Neutrophil (primary cell): ENCODE results near the gene DLGAP3.

Source experiments
- H3K27ac ChIP-seq: fragments of 200-600 bp; sonication (generic); 2 replicates; pipeline ENCODE4 v1.5.1; 2016; ENCODE audit warnings: mild to moderate bottlenecking, moderate library complexity
- H3K27me3 ChIP-seq: fragments of 200-600 bp; sonication (generic); 2 replicates; pipeline ENCODE4 v1.6.0; 2016; ENCODE audit warnings: mild to moderate bottlenecking
- H3K36me3 ChIP-seq: fragments of 200-600 bp; sonication (generic); 2 replicates; pipeline ENCODE4 v1.5.1; 2017
- H3K4me1 ChIP-seq, 2 experiments: fragments of 200-600 bp in 1 of 2; sonication (generic) in 1 of 2; 1 replicate in 1 of 2; 2 replicates in 1 of 2; pipeline versions ENCODE4 v1.5.1 to v1.6.1; 2013 to 2016; ENCODE audit warnings: low read depth in 1 of 2, low read length in 1 of 2, mild to moderate bottlenecking in 1 of 2, moderate library complexity in 1 of 2; ENCODE audit not compliant: control insufficient read depth in 1 of 2, insufficient read depth in 1 of 2
- H3K4me3 ChIP-seq, 2 experiments: fragments of 200-600 bp in 1 of 2; sonication (generic) in 1 of 2; 1 replicate in 1 of 2; 2 replicates in 1 of 2; pipeline ENCODE4 v1.5.1; 2013 to 2016; ENCODE audit warnings: low read depth in 1 of 2, low read length in 1 of 2, mild to moderate bottlenecking in 1 of 2, moderate library complexity in 1 of 2
- H3K9me3 ChIP-seq: fragments of 200-600 bp; sonication (generic); 2 replicates; pipeline ENCODE4 v1.5.1; 2016
- TF ChIP-seq, protein P1 (sequence below): fragments of 200-600 bp; sonication (generic); IDR thresholded peaks from 2 replicates; pipeline ENCODE4 v1.5.1; 2016; ENCODE audit warnings: antibody characterized with exemption

Gene DLGAP3

DNA sequence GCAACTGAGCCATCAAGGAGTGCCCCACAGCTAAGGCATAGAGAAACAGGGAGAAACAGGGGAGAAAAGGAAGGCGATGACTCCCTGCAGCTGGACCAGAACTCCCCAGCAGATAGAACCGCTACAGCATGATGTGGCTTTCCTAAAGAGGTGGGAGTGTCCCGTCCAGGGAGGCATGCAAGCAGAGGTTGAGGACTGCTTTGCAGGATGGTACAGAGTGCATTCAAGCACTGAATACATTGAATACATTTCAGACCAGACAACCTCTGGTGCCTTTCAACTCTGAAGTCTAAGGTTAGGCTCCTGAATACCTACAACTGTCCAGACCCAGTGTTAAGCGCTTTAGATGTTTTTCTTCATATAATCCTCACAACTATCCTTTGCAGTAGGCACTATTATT, 13.3 kb downstream of the DLGAP3 start:
- no peaks in the 10 kb centered on the region for H3K9me3 ChIP-seq
- no peak overlapping the region for H3K4me3 ChIP-seq
- H3K4me1 ChIP-seq, result no peaks in the 10 kb centered on the region
- TF ChIP-seq, protein P1, sequence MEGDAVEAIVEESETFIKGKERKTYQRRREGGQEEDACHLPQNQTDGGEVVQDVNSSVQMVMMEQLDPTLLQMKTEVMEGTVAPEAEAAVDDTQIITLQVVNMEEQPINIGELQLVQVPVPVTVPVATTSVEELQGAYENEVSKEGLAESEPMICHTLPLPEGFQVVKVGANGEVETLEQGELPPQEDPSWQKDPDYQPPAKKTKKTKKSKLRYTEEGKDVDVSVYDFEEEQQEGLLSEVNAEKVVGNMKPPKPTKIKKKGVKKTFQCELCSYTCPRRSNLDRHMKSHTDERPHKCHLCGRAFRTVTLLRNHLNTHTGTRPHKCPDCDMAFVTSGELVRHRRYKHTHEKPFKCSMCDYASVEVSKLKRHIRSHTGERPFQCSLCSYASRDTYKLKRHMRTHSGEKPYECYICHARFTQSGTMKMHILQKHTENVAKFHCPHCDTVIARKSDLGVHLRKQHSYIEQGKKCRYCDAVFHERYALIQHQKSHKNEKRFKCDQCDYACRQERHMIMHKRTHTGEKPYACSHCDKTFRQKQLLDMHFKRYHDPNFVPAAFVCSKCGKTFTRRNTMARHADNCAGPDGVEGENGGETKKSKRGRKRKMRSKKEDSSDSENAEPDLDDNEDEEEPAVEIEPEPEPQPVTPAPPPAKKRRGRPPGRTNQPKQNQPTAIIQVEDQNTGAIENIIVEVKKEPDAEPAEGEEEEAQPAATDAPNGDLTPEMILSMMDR, result no peak
- H3K27ac ChIP-seq, result no peak overlapping the region
- H3K27me3 ChIP-seq, result peaks cover 73% of the 10 kb centered on the region
- no peaks in the 10 kb centered on the region for H3K36me3 ChIP-seq

DNA sequence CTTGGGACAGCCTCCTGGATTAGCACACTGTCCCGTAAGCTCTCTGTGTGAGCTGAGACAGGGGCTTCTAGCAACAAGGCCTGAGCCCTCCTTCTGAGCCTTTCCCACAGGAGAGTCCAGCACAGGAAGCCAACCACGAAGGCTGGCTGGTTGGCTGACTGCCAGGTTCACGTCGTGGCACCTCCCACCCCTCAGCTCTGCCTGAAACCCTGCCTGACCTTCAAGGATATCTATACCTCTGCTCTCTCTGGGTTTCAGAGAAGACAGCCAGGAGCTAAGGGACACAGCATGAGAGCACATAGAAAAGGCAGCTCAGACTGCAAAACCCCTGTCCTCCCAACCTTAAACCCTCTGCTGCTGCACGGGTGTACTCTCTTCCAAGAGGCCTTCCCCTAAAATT, 13.9 kb downstream of the DLGAP3 start:
- TF ChIP-seq, protein P1, result no peak
- no peaks in the 10 kb centered on the region for H3K9me3 ChIP-seq
- no peaks in the 10 kb centered on the region for H3K36me3 ChIP-seq
- H3K27me3 ChIP-seq, result peaks cover 67% of the 10 kb centered on the region
- H3K4me3 ChIP-seq, result no peak overlapping the region
- H3K27ac ChIP-seq, result no peak overlapping the region
- no peaks in the 10 kb centered on the region for H3K4me1 ChIP-seq

DNA sequence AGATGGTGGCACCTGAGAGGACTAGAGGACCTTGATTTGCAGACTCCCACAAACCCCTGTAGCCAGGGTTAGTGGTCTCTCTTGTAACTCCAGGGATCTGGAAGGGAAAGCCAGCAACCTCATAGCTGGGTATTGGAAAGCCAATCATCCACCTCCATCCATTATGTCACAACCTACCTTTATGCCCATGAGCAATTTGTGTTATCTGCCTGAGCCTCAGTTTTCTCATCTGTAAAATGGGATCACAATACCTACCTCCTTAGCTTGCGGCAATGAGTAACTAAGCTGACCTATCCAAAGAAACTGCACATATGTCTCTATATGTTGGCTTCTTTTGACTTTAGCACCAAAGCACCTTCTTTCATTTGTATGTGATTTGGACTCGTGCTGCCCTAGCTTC, 14.5 kb downstream of the DLGAP3 start:
- H3K9me3 ChIP-seq, result no peaks in the 10 kb centered on the region
- no peaks in the 10 kb centered on the region for H3K36me3 ChIP-seq
- no peaks in the 10 kb centered on the region for H3K4me1 ChIP-seq
- TF ChIP-seq, protein P1, result no peak
- H3K4me3 ChIP-seq, result no peak overlapping the region
- H3K27ac ChIP-seq, result no peak overlapping the region
- H3K27me3 ChIP-seq, result peaks cover 62% of the 10 kb centered on the region

DNA sequence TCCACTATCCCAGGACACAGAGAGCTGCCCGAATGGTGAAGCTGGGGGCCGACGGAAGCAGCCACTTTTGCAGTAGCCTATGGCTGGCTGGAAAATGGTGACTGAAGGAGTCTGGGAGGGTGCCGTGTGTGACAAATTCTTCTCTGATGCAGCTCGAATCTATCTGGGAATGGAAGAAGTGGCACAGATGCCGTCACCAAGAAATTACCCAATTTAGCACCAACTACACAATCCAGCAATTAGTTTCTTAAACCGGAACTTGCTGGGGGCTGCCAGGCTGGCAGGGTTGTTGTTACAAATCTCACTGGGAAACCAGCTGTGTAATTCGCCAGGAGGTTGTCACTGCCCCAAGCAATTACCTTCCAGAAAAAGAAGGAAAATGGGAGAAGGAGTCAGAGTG, 18.0 kb downstream of the DLGAP3 start:
- Histone ChIP-seq H3K27ac (no peak overlapping the region), H3K4me1 (no peaks in the 10 kb centered on the region), H3K9me3 (no peaks in the 10 kb centered on the region), H3K4me3 (no peak overlapping the region), H3K27me3 (peaks cover 48% of the 10 kb centered on the region), H3K36me3 (no peaks in the 10 kb centered on the region)
- TF ChIP-seq, protein P1, result no peak

DNA sequence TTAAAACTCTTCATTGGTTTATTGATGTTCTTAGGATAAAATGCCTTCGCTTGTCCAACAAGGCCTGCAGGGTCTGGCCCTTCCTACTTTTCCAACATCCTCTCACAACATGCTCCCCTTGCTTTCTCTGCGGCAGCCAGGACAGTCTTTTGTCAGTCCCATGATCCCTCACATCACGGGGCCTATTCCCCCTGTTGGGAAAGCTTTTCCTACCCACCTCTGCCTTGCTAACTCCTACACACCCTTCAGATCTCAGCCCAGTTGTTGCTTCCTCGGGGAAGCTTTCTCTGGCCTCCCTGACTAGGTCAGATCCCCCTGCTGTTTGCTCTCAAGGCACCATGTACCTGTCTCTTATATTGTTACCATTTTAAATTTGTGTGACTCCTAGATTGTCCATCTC, 19.0 kb downstream of the DLGAP3 start:
- TF ChIP-seq, protein P1, result no peak
- Histone ChIP-seq H3K9me3 (no peaks in the 10 kb centered on the region), H3K27ac (no peak overlapping the region), H3K4me3 (no peak overlapping the region), H3K36me3 (no peaks in the 10 kb centered on the region), H3K4me1 (no peaks in the 10 kb centered on the region), H3K27me3 (peaks cover 41% of the 10 kb centered on the region)

DNA sequence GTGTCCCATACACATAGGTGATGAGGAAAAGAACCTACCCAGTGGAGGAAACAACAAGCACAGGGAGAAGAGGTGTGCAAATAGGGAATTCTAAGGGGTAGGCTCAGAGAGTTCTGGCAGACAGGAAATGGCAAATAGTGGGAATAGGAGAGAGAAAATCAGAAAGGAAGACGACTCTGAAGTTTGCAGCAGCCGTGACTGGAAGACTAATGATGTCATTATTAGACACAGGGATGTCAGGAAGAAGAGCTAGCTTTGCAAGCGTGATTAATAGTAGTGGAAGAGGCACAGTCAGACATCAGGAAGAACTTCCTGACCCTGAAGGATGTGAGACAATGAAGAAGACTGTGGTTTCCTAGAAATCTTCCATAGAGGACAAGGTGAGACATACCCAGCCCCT, 21.1 kb downstream of the DLGAP3 start:
- Histone ChIP-seq H3K9me3 (no peaks in the 10 kb centered on the region), H3K4me1 (no peaks in the 10 kb centered on the region), H3K27ac (no peak overlapping the region), H3K4me3 (no peak overlapping the region), H3K27me3 (peaks cover 28% of the 10 kb centered on the region), H3K36me3 (no peaks in the 10 kb centered on the region)
- TF ChIP-seq, protein P1, result no peak
